Loucy (cell line): ENCODE measurements around the gene HIBCH.

ENCODE experiments used
- H2AFZ ChIP-seq: fragments of 200-600 bp; sonication (generic); 2 replicates; pipeline ENCODE4 v1.6.0; 2016; ENCODE audit warnings: antibody characterized with exemption, mild to moderate bottlenecking, low read length, moderate library complexity
- H3F3A ChIP-seq: fragments of 200-600 bp; 2 replicates; pipeline ENCODE4 v1.6.0; 2016; ENCODE audit warnings: antibody characterized with exemption, low read depth, mild to moderate bottlenecking
- H3K27me3 ChIP-seq: fragments of 200-600 bp; sonication (generic); 2 replicates; pipeline ENCODE4 v1.6.1; 2014; ENCODE audit warnings: low read length, mild to moderate bottlenecking; ENCODE audit not compliant: insufficient read depth, poor library complexity, severe bottlenecking
- H3K36me3 ChIP-seq: fragments of 200-600 bp; sonication (generic); 2 replicates; pipeline ENCODE4 v1.6.1; 2016; ENCODE audit warnings: low read length; ENCODE audit not compliant: insufficient read depth
- H3K4me1 ChIP-seq: fragments of 200-600 bp; sonication (generic); 2 replicates; pipeline ENCODE4 v1.5.1; 2014; ENCODE audit warnings: low read length, mild to moderate bottlenecking; ENCODE audit not compliant: insufficient read depth, poor library complexity, severe bottlenecking
- H3K4me2 ChIP-seq: fragments of 200-600 bp; sonication (generic); 2 replicates; pipeline ENCODE4 v1.6.0; 2014; ENCODE audit warnings: antibody characterized with exemption, low read length, low read depth, mild to moderate bottlenecking; ENCODE audit not compliant: poor library complexity, severe bottlenecking
- H3K4me3 ChIP-seq: fragments of 200-600 bp; sonication (generic); 2 replicates; pipeline ENCODE4 v1.5.1; 2014; ENCODE audit warnings: low read length, mild to moderate bottlenecking, mixed read lengths; ENCODE audit not compliant: poor library complexity, severe bottlenecking
- H3K79me2 ChIP-seq: fragments of 200-600 bp; sonication (generic); 2 replicates; pipeline ENCODE4 v1.6.1; 2014; ENCODE audit warnings: low read length; ENCODE audit not compliant: insufficient read depth
- H3K9ac ChIP-seq: fragments of 200-600 bp; sonication (generic); 2 replicates; pipeline ENCODE4 v1.6.0; 2014; ENCODE audit warnings: mild to moderate bottlenecking, low read depth, low read length, moderate library complexity; ENCODE audit not compliant: poor library complexity, severe bottlenecking
- H3K9me2 ChIP-seq: fragments of 200-600 bp; sonication (generic); replicated peaks from 2 replicates; pipeline ENCODE4 v1.6.1; 2016; ENCODE audit warnings: low read depth, low read length, mixed read lengths
- H3K9me3 ChIP-seq: fragments of 200-600 bp; sonication (generic); 2 replicates; pipeline ENCODE4 v1.6.1; 2014; ENCODE audit warnings: mild to moderate bottlenecking, antibody characterized with exemption, low read length, low read depth; ENCODE audit not compliant: insufficient read depth
- H4K20me1 ChIP-seq: fragments of 200-600 bp; sonication (generic); 2 replicates; pipeline ENCODE4 v1.6.0; 2014; ENCODE audit warnings: antibody characterized with exemption, low read length, mild to moderate bottlenecking; ENCODE audit not compliant: insufficient read depth, poor library complexity, severe bottlenecking
- CTCF ChIP-seq: fragments of 200-600 bp; sonication (generic); conservative IDR thresholded peaks from 2 replicates; pipeline ENCODE4 v1.5.1; 2014; ENCODE audit warnings: mild to moderate bottlenecking, antibody characterized with exemption, low read length
- EZH2phosphoT487 ChIP-seq: fragments of 200-600 bp; IDR thresholded peaks from 2 replicates; pipeline ENCODE4 v1.6.1; 2018; ENCODE audit warnings: antibody characterized with exemption, mild to moderate bottlenecking, moderate library complexity, borderline replicate concordance

The HIBCH gene

GRCh38 chr2:190205657-190206056, 114.0 kb downstream of the HIBCH start:
- H3K9me3 ChIP-seq: no peaks in the 10 kb centered on the region
- H2AFZ ChIP-seq: no peak overlapping the region
- TF ChIP-seq CTCF: no peak

GRCh38 chr2:190202604-190203003, 117.0 kb downstream of the HIBCH start:
- no peak for TF ChIP-seq EZH2phosphoT487
- TF ChIP-seq CTCF: no peak
- no peak overlapping the region for H3K4me3 ChIP-seq
- H4K20me1 ChIP-seq: no peaks in the 10 kb centered on the region
- peaks cover 17% of the 10 kb centered on the region; the same call in 1 of the 2 replicates for H3K36me3 ChIP-seq
- H3K9me3 ChIP-seq: no peaks in the 10 kb centered on the region
- H2AFZ ChIP-seq: no peak overlapping the region
- no peaks in the 10 kb centered on the region for H3F3A ChIP-seq
- no peak overlapping the region for H3K9ac ChIP-seq
- no peaks in the 10 kb centered on the region for H3K27me3 ChIP-seq
- peaks cover 4% of the 10 kb centered on the region for H3K4me1 ChIP-seq
- H3K79me2 ChIP-seq: no peaks in the 10 kb centered on the region
- H3K9me2 ChIP-seq: no peaks in the 10 kb centered on the region
- no peak overlapping the region for H3K4me2 ChIP-seq

More at GRCh38 chr2:190205657-190206056, 114.0 kb downstream of the HIBCH start:
- peaks cover 13% of the 10 kb centered on the region; the same call in 1 of the 2 replicates for H3K36me3 ChIP-seq
- H3K4me2 ChIP-seq: no peak overlapping the region
- no peaks in the 10 kb centered on the region for H4K20me1 ChIP-seq
- peaks cover 4% of the 10 kb centered on the region for H3K4me1 ChIP-seq
- H3K27me3 ChIP-seq: no peaks in the 10 kb centered on the region
- H3K79me2 ChIP-seq: no peaks in the 10 kb centered on the region
- H3K4me3 ChIP-seq: no peak overlapping the region
- H3F3A ChIP-seq: no peaks in the 10 kb centered on the region
- no peaks in the 10 kb centered on the region for H3K9me2 ChIP-seq
- H3K9ac ChIP-seq: no peak overlapping the region

- Histone ChIP-seq H3K9me2 (no peaks in the 10 kb centered on the region), H3K36me3 (peaks cover 17% of the 10 kb centered on the region; the same call in 1 of the 2 replicates), H3F3A (no peaks in the 10 kb centered on the region), H3K4me3 (no peak overlapping the region), H2AFZ (no peak overlapping the region), H3K4me1 (peaks cover 4% of the 10 kb centered on the region), H3K27me3 (no peaks in the 10 kb centered on the region), H3K79me2 (no peaks in the 10 kb centered on the region), H4K20me1 (no peaks in the 10 kb centered on the region), H3K9me3 (no peaks in the 10 kb centered on the region), H3K4me2 (no peak overlapping the region), H3K9ac (no peak overlapping the region)
- TF ChIP-seq EZH2phosphoT487 (no peak), CTCF (no peak)
Measured at GRCh38 chr2:190202018-190202417, 117.6 kb downstream of the HIBCH start.
